ENCODE results near the gene ARF6.
"Not testable (repeated sequence)": the region's sequence is repeated elsewhere in the genome, so short reads cannot be mapped to it uniquely, and the experiment has no call there.

DNA sequence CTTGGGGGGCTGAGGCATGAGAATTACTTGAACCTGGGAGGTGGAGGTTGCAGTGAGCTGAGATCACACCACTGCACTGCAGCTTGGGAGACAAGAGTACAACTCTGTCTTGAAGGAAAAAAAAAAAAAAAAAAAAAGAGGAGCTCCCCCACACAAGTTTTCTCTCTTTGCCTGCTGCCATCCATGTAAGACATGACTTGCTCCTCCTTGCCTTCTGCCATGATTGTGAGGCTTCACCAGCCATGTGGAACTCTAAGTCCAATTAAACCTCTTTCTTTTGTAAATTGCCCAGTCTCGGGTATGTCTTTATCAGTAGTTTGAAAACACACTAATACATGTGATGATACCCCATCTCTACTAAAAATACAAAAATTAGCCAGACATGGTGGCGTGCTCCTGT lies 46.3 kb downstream of the ARF6 start:
- TF ChIP-seq, protein P1, sequence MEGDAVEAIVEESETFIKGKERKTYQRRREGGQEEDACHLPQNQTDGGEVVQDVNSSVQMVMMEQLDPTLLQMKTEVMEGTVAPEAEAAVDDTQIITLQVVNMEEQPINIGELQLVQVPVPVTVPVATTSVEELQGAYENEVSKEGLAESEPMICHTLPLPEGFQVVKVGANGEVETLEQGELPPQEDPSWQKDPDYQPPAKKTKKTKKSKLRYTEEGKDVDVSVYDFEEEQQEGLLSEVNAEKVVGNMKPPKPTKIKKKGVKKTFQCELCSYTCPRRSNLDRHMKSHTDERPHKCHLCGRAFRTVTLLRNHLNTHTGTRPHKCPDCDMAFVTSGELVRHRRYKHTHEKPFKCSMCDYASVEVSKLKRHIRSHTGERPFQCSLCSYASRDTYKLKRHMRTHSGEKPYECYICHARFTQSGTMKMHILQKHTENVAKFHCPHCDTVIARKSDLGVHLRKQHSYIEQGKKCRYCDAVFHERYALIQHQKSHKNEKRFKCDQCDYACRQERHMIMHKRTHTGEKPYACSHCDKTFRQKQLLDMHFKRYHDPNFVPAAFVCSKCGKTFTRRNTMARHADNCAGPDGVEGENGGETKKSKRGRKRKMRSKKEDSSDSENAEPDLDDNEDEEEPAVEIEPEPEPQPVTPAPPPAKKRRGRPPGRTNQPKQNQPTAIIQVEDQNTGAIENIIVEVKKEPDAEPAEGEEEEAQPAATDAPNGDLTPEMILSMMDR (conservative IDR thresholded peaks at IDR 0.05 in 1 of 2, IDR thresholded peaks at IDR 0.05 in 1 of 2; ENCODE audit: low read depth in 1 of 2, low read length in 2 of 2) = not testable (repeated sequence)
- TF ChIP-seq EZH2 (IDR thresholded peaks at IDR 0.05; ENCODE audit: low read length, missing control alignments) = not testable (repeated sequence)
